Measurements from ENCODE around the gene SCARF2.

The SCARF2 gene

GRCh38 chr22:20392983-20393704 lies 44.5 kb downstream of the SCARF2 start:
- TF ChIP-seq GATA3 (IDR thresholded peaks at IDR 0.05; ENCODE audit: low read depth, low read length) (no peak), GATA2 (IDR thresholded peaks at IDR 0.05; ENCODE audit: low read depth, low read length) (no peak)

GRCh38 chr22:20391222-20391621 lies 46.4 kb downstream of the SCARF2 start:
- TF ChIP-seq GATA2 (IDR thresholded peaks at IDR 0.05; ENCODE audit: low read depth, low read length) (no peak), GATA3 (IDR thresholded peaks at IDR 0.05; ENCODE audit: low read depth, low read length) (no peak)

GRCh38 chr22:20390394-20390907 lies 47.2 kb downstream of the SCARF2 start:
- TF ChIP-seq GATA3 (IDR thresholded peaks at IDR 0.05; ENCODE audit: low read depth, low read length) (no peak), GATA2 (IDR thresholded peaks at IDR 0.05; ENCODE audit: low read depth, low read length) (no peak)

GRCh38 chr22:20389288-20389687 lies 48.3 kb downstream of the SCARF2 start:
- TF ChIP-seq GATA3 (IDR thresholded peaks at IDR 0.05; ENCODE audit: low read depth, low read length) (no peak), GATA2 (IDR thresholded peaks at IDR 0.05; ENCODE audit: low read depth, low read length) (no peak)

- no peak for TF ChIP-seq GATA3 (IDR thresholded peaks at IDR 0.05; ENCODE audit: low read depth, low read length)
Observed at GRCh38 chr22:20388200-20388599, 49.4 kb downstream of the SCARF2 start.

- TF ChIP-seq GATA3 (IDR thresholded peaks at IDR 0.05; ENCODE audit: low read depth, low read length) (no peak), GATA2 (IDR thresholded peaks at IDR 0.05; ENCODE audit: low read depth, low read length) (no peak)
Observed at GRCh38 chr22:20386972-20387371, 50.7 kb downstream of the SCARF2 start.

GRCh38 chr22:20386336-20386735 lies 51.3 kb downstream of the SCARF2 start:
- TF ChIP-seq GATA2 (IDR thresholded peaks at IDR 0.05; ENCODE audit: low read depth, low read length) (no peak), GATA3 (IDR thresholded peaks at IDR 0.05; ENCODE audit: low read depth, low read length) (no peak)

- TF ChIP-seq GATA2 (IDR thresholded peaks at IDR 0.05; ENCODE audit: low read depth, low read length) (no peak), GATA3 (IDR thresholded peaks at IDR 0.05; ENCODE audit: low read depth, low read length) (no peak)
Observed at GRCh38 chr22:20384865-20385264, 52.8 kb downstream of the SCARF2 start.

- TF ChIP-seq GATA2 (IDR thresholded peaks at IDR 0.05; ENCODE audit: low read depth, low read length) (no peak), GATA3 (IDR thresholded peaks at IDR 0.05; ENCODE audit: low read depth, low read length) (no peak)
Observed at GRCh38 chr22:20384171-20384570, 53.5 kb downstream of the SCARF2 start.

GRCh38 chr22:20383538-20383937 lies 54.1 kb downstream of the SCARF2 start:
- TF ChIP-seq GATA2 (IDR thresholded peaks at IDR 0.05; ENCODE audit: low read depth, low read length) (no peak), GATA3 (IDR thresholded peaks at IDR 0.05; ENCODE audit: low read depth, low read length) (no peak)

- TF ChIP-seq GATA3 (IDR thresholded peaks at IDR 0.05; ENCODE audit: low read depth, low read length) (no peak), GATA2 (IDR thresholded peaks at IDR 0.05; ENCODE audit: low read depth, low read length) (no peak)
Observed at GRCh38 chr22:20380486-20380885, 57.1 kb downstream of the SCARF2 start.

GRCh38 chr22:20378110-20378509 lies 59.5 kb downstream of the SCARF2 start:
- TF ChIP-seq GATA2 (IDR thresholded peaks at IDR 0.05; ENCODE audit: low read depth, low read length) (no peak), GATA3 (IDR thresholded peaks at IDR 0.05; ENCODE audit: low read depth, low read length) (no peak)
